GM12878 (cell line): ENCODE measurements around the gene DIP2C. TPM values are rescaled to one million over a fixed set of nuclear protein-coding genes. Genes with fewer than 3 reads are reported as not detected.

ENCODE experiments used
- ATAC-seq: fragments of 200-7000 bp; cut with Tn5 transposase; 3 replicates; pipeline ENCODE4 v1.9.1; 2020; ENCODE audit warnings: mild to moderate bottlenecking, moderate library complexity
- BruUV-seq: library from RNA; stranded (reverse); fragments of 400-500 nt; replicated peaks from 2 replicates; lab custom pipeline; 2021; lab: Mats Ljungman, UMichigan
- CTCF ChIA-PET: fragments of 300-600 bp; sonication (Branson Sonifier 250); formaldehyde crosslinking; extraction: SDS; loops from one replicate; lab custom pipeline; 2021; ENCODE audit warnings: inconsistent platforms; lab: Yijun Ruan, JAX
- POLR2A ChIA-PET: fragments of 350-600 bp; formaldehyde crosslinking; extraction: SDS; loops from one replicate; lab custom pipeline; 2021; ENCODE audit warnings: inconsistent platforms; lab: Charles Lee
- RAD21 ChIA-PET: fragments of 300-600 bp; sonication (Branson Sonifier 250); formaldehyde crosslinking; loops from one replicate; lab custom pipeline; 2023; ENCODE audit warnings: antibody characterized with exemption; ENCODE audit not compliant: unreplicated experiment; lab: Charles Lee
- SMC1A ChIA-PET: fragments of 300-600 bp; sonication (Branson Sonifier 250); formaldehyde crosslinking; loops from one replicate; lab custom pipeline; 2023; ENCODE audit not compliant: unreplicated experiment, uncharacterized antibody; lab: Charles Lee
- DNase-seq: peaks from one replicate; pipeline ENCODE4 v3.0.0-alpha.2; 2011; ENCODE audit warnings: low read depth, low spot score
- FAIRE-seq: peaks from 3 replicates; lab custom pipeline; 2011; peaks lifted over from hg19 to GRCh38; lab: Jason Lieb, UNC
- H2AFZ ChIP-seq: 2 replicates; pipeline ENCODE4 v1.6.0; 2011; ENCODE audit warnings: low read depth, low read length, control low read depth; ENCODE audit not compliant: control insufficient read depth
- H3K27ac ChIP-seq: 2 replicates; pipeline ENCODE4 v1.5.1; 2011; ENCODE audit warnings: control low read depth; ENCODE audit not compliant: control insufficient read depth, insufficient read depth
- H3K27me3 ChIP-seq, 2 experiments: replicated peaks in 1 of 2; 2 replicates each; pipeline versions ENCODE4 v1.6.0 to v1.6.1; 2011; ENCODE audit warnings: low read length in 1 of 2; ENCODE audit not compliant: control insufficient read depth in 2 of 2, insufficient read depth in 2 of 2
- H3K36me3 ChIP-seq, 2 experiments: 2 replicates each; pipeline ENCODE4 v1.5.1; 2011; ENCODE audit warnings: low read length in 1 of 2; ENCODE audit not compliant: control insufficient read depth in 2 of 2, insufficient read depth in 2 of 2
- H3K4me1 ChIP-seq: 2 replicates; pipeline ENCODE4 v1.6.1; 2011; ENCODE audit warnings: mild to moderate bottlenecking, low read length, moderate library complexity, mixed read lengths; ENCODE audit not compliant: control insufficient read depth, insufficient read depth
- H3K4me2 ChIP-seq: 2 replicates; pipeline ENCODE4 v1.6.0; 2011; ENCODE audit warnings: control low read depth; ENCODE audit not compliant: control insufficient read depth, insufficient read depth
- H3K4me3 ChIP-seq: fragments of 200-600 bp; sonication (generic); 2 replicates; pipeline ENCODE4 v1.5.1; 2016
- H3K79me2 ChIP-seq: 2 replicates; pipeline ENCODE4 v1.6.0; 2011; ENCODE audit warnings: low read length; ENCODE audit not compliant: control insufficient read depth, insufficient read depth
- H3K9ac ChIP-seq: 2 replicates; pipeline ENCODE4 v1.8.0; 2011; ENCODE audit warnings: low read length, control low read depth, mixed read lengths; ENCODE audit not compliant: control insufficient read depth, insufficient read depth
- H3K9me3 ChIP-seq: replicated peaks from 3 replicates; pipeline ENCODE4 v1.5.1; 2011; ENCODE audit warnings: mild to moderate bottlenecking, low read length; ENCODE audit not compliant: control insufficient read depth, insufficient read depth
- H4K20me1 ChIP-seq: 2 replicates; pipeline ENCODE4 v1.6.0; 2011; ENCODE audit not compliant: control insufficient read depth, insufficient read depth
- ETV6 ChIP-seq, 2 experiments: fragments of 450-650 bp in 1 of 2; IDR thresholded peaks in 1 of 2; conservative IDR thresholded peaks in 1 of 2; 2 replicates each; pipeline ENCODE4 v1.6.1; 2014; ENCODE audit warnings: antibody characterized with exemption in 1 of 2, borderline replicate concordance in 1 of 2, low read depth in 1 of 2, mild to moderate bottlenecking in 1 of 2, moderate library complexity in 1 of 2
- EZH2 ChIP-seq: IDR thresholded peaks from 2 replicates; pipeline ENCODE4 v1.6.1; 2012; ENCODE audit warnings: low read depth, mild to moderate bottlenecking, control low read depth, inconsistent platforms, low read length, borderline replicate concordance; ENCODE audit not compliant: control insufficient read depth
- GABPA ChIP-seq: IDR thresholded peaks from 2 replicates; pipeline ENCODE4 v1.6.1; 2014; ENCODE audit warnings: antibody characterized with exemption, low read depth, mild to moderate bottlenecking, inconsistent platforms
- IKZF1 ChIP-seq: fragments of 450-650 bp; conservative IDR thresholded peaks from 2 replicates; pipeline ENCODE4 v1.6.1; 2017; ENCODE audit warnings: antibody characterized with exemption, mild to moderate bottlenecking
- MYC ChIP-seq: IDR thresholded peaks from 2 replicates; pipeline ENCODE4 v1.6.1; 2011; ENCODE audit warnings: mild to moderate bottlenecking, low read length, moderate library complexity, inconsistent platforms; ENCODE audit not compliant: insufficient read depth, insufficient replicate concordance, insufficient read length, severe bottlenecking
- NFIC ChIP-seq: IDR thresholded peaks from 2 replicates; pipeline ENCODE4 v1.6.1; 2012; ENCODE audit warnings: low read depth, mild to moderate bottlenecking, inconsistent platforms, low read length, moderate library complexity
- NFXL1 ChIP-seq: fragments of 450-650 bp; IDR thresholded peaks from 2 replicates; pipeline ENCODE4 v1.6.1; 2017; ENCODE audit warnings: antibody characterized with exemption, mild to moderate bottlenecking, borderline replicate concordance
- NR2F1 ChIP-seq: fragments of 450-650 bp; conservative IDR thresholded peaks from 2 replicates; pipeline ENCODE4 v1.6.1; 2017; ENCODE audit warnings: mild to moderate bottlenecking
- PAX5 ChIP-seq: IDR thresholded peaks from 2 replicates; pipeline ENCODE4 v1.6.1; 2011; ENCODE audit warnings: low read depth, low read length, borderline replicate concordance
- RB1 ChIP-seq: fragments of 450-650 bp; formaldehyde crosslinking; IDR thresholded peaks from 2 replicates; pipeline ENCODE4 v1.6.1; 2017; ENCODE audit warnings: mild to moderate bottlenecking, borderline replicate concordance
- RELB ChIP-seq: fragments of 450-650 bp; IDR thresholded peaks from 2 replicates; pipeline ENCODE4 v1.6.1; 2017; ENCODE audit warnings: low read depth, mild to moderate bottlenecking, moderate library complexity
- SREBF1 ChIP-seq: IDR thresholded peaks from 2 replicates; pipeline ENCODE4 v1.6.1; 2012; ENCODE audit warnings: mild to moderate bottlenecking, low read length
- SREBF2 ChIP-seq: IDR thresholded peaks from 2 replicates; pipeline ENCODE4 v1.6.1; 2012; ENCODE audit warnings: mild to moderate bottlenecking, low read length
- SUPT20H ChIP-seq: IDR thresholded peaks from 2 replicates; pipeline ENCODE4 v1.6.1; 2011; ENCODE audit warnings: low read depth, mild to moderate bottlenecking, low read length, moderate library complexity, borderline replicate concordance; ENCODE audit not compliant: control insufficient read depth
- TCF7 ChIP-seq: IDR thresholded peaks from 2 replicates; pipeline ENCODE4 v1.6.1; 2014; ENCODE audit warnings: antibody characterized with exemption, borderline replicate concordance
- USF1 ChIP-seq: IDR thresholded peaks from 2 replicates; pipeline ENCODE4 v1.6.1; 2011; ENCODE audit warnings: borderline replicate concordance, low read depth, mild to moderate bottlenecking, moderate library complexity, mixed read lengths, low read length; ENCODE audit not compliant: insufficient read depth; ENCODE audit errors: extremely low read length
- WGBS: methylation state at CpG from one replicate; pipeline ENCODE4 v1.1.6; 2016; ENCODE audit warnings: low lambda C conversion rate; ENCODE audit not compliant: insufficient replicate concordance, insufficient coverage; ENCODE audit errors: missing lambda C conversion rate; 5-methylcytosine and 5-hydroxymethylcytosine counted together
- in situ Hi-C: fragments of 300-500 bp; cut with MboI; formaldehyde crosslinking; loops from 9 replicates; pipeline ENCODE4 v1.14.3; 2018; ENCODE audit warnings: mixed read lengths
- intact Hi-C: fragments of 100-400 bp; cut with micrococcal nuclease; formaldehyde crosslinking; loops from one replicate; pipeline ENCODE4 v1.14.2; 2022; ENCODE audit not compliant: unreplicated experiment
- polyA plus RNA-seq, 11 experiments: library from polyadenylated mRNA; depleted of rRNA in 4 of 11; unstranded in 6 of 11; stranded (reverse) in 5 of 11; fragments of >200 nt; fragmentation: Nextera tagmentation in 4 of 11; fragmentation: Illumina TruSeq in 1 of 11; extraction: Ambion mirVana in 4 of 11; extraction: Trizol in 1 of 11; gene quantifications; 1 replicate in 1 of 11; 2 replicates in 10 of 11; pipeline versions ENCODE4 v1.2.1 to v1.2.3, GENCODE V29; 2011 to 2016; ENCODE audit warnings: inconsistent platforms in 2 of 11, missing spikeins in 2 of 11, low read depth in 1 of 11
- total RNA-seq, 4 experiments: library from RNA; depleted of rRNA in 3 of 4; stranded (reverse); fragments of >200 nt in 3 of 4; fragmentation: Illumina TruSeq in 1 of 4; extraction: Trizol in 1 of 4; gene quantifications; 2 replicates each; pipeline versions ENCODE4 v1.2.1 to v1.2.3, GENCODE V29; 2013 to 2021
- TF ChIP-seq, protein P1 (sequence below): fragments of 450-650 bp; IDR thresholded peaks from 2 replicates; pipeline ENCODE4 v1.6.1; 2016; ENCODE audit warnings: mild to moderate bottlenecking, moderate library complexity, borderline replicate concordance

The DIP2C gene
- total and polyA plus RNA-seq, 10 of the 15 experiments (the other 5 are each of a cell fraction or from before 2014, with no cell fraction given), result 0.01 to 0.10 (median 0.06) TPM

DNA sequence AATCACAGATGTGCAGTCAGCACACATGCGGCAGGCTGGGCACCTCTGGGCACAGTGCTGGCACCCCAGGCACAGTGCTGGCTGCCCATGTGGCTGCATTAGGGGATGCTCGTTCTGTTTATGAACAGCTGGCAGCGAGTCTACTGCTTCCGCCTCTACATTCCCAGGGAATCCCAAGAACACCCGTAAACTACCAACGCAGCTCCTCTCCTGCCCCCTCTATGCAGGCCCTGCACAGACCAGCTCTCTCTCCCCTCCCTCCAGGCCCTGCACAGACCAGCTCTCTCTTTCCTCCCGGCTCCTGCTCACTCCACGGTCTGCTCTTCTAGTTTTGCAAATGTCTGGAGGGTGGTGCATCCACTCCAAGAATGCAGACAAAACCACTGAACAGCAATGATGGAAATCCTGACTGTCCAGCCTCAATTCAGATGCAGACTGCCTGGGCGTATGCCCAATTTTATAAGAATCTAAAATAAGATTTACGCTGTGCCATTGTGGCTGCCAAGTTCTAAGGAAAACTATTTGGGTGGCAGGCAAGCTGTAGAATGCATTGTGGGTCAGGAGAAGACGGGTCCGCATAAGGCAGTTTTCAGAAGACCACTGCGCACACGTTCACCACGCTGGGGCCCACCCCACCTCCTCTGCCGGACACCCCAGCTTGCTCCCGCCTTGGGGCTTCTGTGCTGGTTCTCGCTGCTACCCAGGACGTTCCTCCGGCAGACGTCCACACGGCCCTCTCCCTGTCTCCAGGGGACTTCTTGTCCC, 319.6 kb downstream of the DIP2C start:
- FAIRE-seq, result no peak
- CTCF ChIA-PET, result no interaction called here
- Histone ChIP-seq H3K79me2 (no peaks in the 10 kb centered on the region), H3K27me3 (no peaks in the 10 kb centered on the region), H4K20me1 (no peaks in the 10 kb centered on the region), H3K36me3 (no peaks in the 10 kb centered on the region), H3K9ac (no peak overlapping the region), H3K4me1 (no peaks in the 10 kb centered on the region), H3K4me3 (no peak overlapping the region), H3K4me2 (no peak overlapping the region), H2AFZ (no peak overlapping the region), H3K27ac (no peak overlapping the region), H3K9me3 (no peaks in the 10 kb centered on the region)
- no TSS peak for BruUV-seq
- in situ Hi-C loops (no loop called here), intact Hi-C loops (no loop called here)
- ATAC-seq, result no peak
- RAD21 ChIA-PET, result no interaction called here
- SMC1A ChIA-PET, result no interaction called here
- DNase-seq, result no peak
- POLR2A ChIA-PET, result no interaction called here
- 66% methylated on average over 18 of the region's 22 CpGs for WGBS
- TF ChIP-seq SUPT20H (no peak), NR2F1 (no peak), SREBF2 (no peak), EZH2 (no peak), NFIC (no peak), IKZF1 (no peak), USF1 (no peak), ETV6 (conservative IDR thresholded peaks at IDR 0.05 in 1 of 2, IDR thresholded peaks at IDR 0.05 in 1 of 2; ENCODE audit: borderline replicate concordance in 1 of 2, low read depth in 1 of 2) (no peak), GABPA (no peak), SREBF1 (no peak), MYC (no peak), TCF7 (no peak), RELB (no peak), NFXL1 (no peak), RB1 (no peak), PAX5 (no peak)
- TF ChIP-seq, protein P1, sequence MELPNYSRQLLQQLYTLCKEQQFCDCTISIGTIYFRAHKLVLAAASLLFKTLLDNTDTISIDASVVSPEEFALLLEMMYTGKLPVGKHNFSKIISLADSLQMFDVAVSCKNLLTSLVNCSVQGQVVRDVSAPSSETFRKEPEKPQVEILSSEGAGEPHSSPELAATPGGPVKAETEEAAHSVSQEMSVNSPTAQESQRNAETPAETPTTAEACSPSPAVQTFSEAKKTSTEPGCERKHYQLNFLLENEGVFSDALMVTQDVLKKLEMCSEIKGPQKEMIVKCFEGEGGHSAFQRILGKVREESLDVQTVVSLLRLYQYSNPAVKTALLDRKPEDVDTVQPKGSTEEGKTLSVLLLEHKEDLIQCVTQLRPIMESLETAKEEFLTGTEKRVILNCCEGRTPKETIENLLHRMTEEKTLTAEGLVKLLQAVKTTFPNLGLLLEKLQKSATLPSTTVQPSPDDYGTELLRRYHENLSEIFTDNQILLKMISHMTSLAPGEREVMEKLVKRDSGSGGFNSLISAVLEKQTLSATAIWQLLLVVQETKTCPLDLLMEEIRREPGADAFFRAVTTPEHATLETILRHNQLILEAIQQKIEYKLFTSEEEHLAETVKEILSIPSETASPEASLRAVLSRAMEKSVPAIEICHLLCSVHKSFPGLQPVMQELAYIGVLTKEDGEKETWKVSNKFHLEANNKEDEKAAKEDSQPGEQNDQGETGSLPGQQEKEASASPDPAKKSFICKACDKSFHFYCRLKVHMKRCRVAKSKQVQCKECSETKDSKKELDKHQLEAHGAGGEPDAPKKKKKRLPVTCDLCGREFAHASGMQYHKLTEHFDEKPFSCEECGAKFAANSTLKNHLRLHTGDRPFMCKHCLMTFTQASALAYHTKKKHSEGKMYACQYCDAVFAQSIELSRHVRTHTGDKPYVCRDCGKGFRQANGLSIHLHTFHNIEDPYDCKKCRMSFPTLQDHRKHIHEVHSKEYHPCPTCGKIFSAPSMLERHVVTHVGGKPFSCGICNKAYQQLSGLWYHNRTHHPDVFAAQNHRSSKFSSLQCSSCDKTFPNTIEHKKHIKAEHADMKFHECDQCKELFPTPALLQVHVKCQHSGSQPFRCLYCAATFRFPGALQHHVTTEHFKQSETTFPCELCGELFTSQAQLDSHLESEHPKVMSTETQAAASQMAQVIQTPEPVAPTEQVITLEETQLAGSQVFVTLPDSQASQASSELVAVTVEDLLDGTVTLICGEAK, result no peak
